HG03097 (cell line): ENCODE measurements around the gene GPRC5B.

Experiments
- ATAC-seq: cut with Tn5 transposase; IDR thresholded peaks from one replicate; pipeline ENCODE4 v1.9.1; 2021; ENCODE audit not compliant: unreplicated experiment, low FRiP score

Gene GPRC5B

GRCh38 chr16:19874026-19874425 lies 10.6 kb downstream of the GPRC5B start:
- no peak for ATAC-seq

GRCh38 chr16:19872935-19873334 lies 11.7 kb downstream of the GPRC5B start:
- no peak for ATAC-seq

DNA sequence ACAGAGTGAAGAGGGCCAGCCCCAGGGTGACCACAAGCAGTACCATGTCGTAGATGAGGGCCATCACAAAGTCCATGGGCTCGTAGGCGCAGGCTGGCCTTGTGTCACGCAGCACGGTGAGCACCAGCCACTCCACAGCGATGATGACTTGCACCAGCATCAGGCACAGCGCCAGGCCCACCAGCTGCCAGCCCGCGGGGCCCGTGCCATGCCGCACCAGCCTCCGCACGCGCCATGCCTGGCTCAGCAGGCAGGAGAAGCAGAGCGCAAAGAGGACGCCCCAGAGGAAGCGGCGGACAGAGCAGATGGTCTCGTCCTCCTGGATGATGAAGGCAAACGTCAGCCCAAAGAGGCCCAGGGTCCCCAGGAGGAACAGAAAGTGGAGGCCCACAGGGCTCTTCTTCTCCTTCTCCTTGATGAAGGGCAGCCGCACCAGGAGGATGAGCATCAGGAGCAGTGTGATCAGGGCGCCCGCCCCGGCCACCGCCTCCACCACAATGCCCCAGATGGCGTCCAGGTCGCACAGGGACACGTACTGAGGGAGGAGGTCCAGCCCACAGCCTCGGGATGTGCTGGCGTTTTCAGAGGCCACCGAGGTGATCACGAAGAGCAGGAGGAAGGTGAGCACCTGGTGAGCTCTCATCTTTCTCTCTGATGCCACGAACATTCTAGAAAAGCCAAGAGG lies 12.3 kb downstream of the GPRC5B start:
- ATAC-seq: no peak

GRCh38 chr16:19871721-19872120 lies 12.9 kb downstream of the GPRC5B start:
- ATAC-seq: no peak

DNA sequence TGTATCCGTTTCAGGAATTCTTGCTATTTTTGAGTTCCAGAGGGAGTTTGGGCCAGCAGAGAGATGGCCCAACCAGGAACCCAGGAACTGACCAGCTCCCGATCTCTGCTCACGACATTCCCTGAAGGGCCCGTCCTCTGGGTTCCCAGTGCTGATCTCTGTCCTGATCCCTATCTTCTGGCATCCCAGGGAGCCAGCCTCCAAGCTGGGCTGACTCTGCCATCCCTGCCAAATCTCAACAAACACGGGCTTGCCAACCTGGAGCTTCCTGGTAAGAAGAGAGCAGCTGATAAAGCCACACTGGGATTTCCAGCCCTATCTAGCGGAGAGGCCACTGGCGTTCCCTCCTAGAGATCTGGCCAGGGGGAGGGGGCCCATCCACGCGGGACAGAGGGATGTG lies 16.2 kb downstream of the GPRC5B start:
- ATAC-seq: no peak

- no peak for ATAC-seq
Observed at GRCh38 chr16:19864566-19864965, 20.1 kb downstream of the GPRC5B start.

- no peak for ATAC-seq
Observed at GRCh38 chr16:19863990-19864389, 20.7 kb downstream of the GPRC5B start.

- ATAC-seq: no peak
Observed at GRCh38 chr16:19861811-19862327, 22.8 kb downstream of the GPRC5B start.

DNA sequence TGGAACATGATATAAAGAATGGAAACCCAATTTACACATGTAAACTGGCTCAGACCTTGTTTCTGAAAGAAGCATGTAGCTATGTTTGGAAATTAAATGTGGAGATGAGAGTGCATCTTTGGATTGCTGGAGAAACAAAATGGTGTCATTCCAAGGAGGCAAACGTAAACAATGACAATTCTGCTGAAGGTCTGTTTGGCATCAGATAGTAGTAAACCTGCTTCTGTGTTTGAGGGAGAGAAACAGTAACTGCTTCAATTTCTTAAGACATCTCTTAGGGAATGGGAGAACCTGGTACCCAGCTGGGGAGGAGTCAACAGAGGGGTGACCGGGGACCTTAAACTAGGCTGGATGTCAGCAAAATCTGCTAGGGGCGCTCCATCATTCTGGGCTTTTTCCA lies 23.5 kb downstream of the GPRC5B start:
- no peak for ATAC-seq

- ATAC-seq: no peak
Observed at GRCh38 chr16:19860166-19861041, 24.2 kb downstream of the GPRC5B start.

DNA sequence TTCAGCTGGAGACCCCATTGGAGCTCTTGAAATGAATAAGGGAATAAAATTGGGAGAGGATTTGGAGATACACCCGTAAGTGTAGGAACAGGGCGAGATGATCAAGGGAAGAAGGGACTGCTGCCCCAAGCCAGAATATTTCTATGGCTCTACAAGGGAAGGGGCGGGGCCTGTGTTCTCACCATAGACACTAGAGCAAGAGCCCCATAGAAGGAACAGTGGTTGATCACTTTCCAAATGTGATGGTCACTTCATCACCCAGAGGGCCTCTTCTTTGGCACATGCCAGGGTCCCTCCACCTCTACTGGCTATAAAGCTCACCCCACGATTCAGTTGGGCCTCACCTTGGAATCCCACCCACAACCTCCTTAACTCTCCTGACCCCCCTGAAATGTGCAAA lies 25.0 kb downstream of the GPRC5B start:
- ATAC-seq: no peak

DNA sequence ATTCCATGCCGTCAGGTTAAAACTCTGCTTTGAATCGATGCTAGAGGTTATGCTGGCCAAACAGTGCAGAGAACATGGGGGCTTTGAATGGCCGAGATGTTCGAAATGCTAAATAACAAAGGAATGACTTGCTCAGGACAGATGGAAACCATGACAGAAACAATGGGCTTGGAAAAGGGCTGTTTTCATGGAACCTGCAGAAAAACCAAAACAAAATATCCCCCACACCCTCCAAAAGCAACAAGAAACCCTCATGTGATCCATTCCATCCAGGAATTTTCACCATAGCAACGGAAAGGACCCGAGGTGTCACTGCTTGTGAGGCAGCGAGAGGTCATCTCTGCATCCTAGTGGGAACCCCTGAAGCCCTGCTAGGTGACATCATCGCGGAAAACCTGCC lies 25.5 kb downstream of the GPRC5B start:
- ATAC-seq: no peak

DNA sequence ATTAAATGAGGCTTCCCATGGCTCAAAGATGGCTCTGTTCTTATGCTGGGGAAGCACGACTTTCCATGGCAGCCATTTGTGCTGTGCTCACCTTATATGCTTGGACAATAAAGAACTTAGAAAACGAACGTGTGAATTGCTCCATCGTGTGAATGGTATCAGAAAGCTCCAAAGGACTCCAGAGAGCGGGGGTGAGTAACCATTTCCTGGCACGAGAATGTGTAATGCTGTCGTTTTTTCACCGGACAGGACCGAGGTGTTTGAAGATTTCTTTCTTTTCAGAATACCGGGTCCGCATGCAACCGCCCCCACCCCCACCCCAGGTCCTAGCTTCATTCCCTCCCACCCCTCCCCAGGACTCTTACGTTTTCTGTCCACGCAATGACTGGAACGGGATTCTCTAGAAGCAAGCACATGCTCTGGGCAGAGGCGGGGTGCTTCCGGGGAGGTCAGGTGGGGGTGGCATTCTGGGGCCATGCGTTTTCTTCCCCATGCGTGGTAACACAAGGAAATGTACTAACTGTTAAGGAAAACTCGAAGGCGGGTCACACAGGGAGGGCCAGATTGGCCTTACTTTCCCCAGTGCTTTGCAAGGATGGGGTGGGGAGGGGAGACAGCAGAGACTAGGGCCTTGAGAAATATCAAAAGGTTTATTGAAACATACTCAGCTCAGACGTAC lies 26.2 kb downstream of the GPRC5B start:
- no peak for ATAC-seq

DNA sequence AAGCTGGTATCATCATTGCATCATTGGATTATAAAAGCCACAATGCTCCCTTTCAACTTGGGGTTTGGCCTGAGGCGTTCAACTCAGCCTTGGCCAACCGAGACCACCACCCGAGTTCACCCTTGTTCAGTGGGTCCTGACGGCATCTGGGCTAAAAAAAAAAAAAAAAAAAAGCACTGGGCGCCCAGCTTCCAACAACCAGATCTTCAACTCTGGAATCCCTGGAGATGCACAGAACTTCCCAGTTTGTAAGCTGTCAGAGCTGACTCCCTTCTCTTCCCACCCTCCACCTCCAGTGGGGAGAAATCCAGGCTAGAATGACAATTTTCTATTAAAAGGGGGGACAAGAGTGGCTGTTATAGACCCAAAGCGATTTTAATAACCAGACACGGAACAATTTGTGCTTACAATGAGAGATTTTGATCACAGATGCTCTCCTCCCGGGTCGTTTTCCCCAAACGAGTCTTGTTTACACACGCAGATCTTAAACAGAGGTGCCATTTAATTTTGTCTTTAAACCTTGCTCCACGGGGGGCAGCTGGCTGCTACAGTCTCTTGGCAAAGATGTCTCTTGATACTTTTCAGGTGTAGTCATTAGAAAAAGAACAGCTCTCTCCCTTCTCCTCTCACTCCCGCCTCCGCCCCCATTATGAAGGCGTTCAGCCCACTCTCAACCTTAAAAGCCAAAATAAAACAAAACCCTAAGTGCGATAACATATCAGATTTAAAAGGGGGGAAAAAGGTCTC lies 26.9 kb downstream of the GPRC5B start:
- no peak for ATAC-seq

- no peak for ATAC-seq
Observed at GRCh38 chr16:19856120-19856519, 28.5 kb downstream of the GPRC5B start.

GRCh38 chr16:19854543-19854876 lies 30.1 kb downstream of the GPRC5B start:
- ATAC-seq: no peak

DNA sequence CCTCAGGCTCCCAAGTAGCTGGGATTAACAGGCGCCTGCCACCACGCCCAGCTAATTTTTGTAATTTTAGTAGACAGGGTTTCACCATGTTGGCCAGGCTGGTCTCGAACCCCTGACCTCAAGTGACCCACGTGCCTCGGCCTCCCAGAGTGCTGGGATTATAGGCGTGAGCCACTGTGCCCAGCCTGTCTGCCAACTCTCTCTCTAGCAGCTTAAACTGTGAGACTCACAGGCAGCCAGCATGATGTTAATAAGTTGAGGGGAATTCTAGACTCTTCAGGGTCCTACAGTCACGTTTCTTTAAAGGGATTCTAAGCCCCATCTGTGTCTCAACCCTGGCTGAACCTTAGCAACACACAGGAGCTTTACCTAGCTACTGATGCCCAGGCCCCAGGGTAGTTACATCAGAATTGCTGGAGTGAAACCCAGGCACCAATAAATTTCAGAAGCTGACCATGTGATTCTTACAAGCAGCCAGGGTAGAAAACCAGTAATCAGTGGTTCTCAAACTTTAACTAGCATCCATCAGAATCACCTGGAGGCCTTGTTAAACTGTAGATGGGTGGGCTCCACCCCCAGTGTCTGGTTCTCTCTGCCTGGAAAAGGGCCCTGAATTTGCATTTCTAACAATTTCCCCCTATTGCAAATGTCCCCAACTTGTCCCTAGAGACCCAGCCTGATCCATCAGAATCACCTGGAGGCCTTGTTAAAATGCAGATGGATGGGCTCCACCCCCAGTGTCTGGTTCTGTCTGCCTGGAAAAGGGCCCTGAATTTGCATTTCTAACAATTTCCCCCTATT lies 30.7 kb downstream of the GPRC5B start:
- ATAC-seq: no peak

- ATAC-seq: no peak
Observed at GRCh38 chr16:19853132-19853741, 31.4 kb downstream of the GPRC5B start.

GRCh38 chr16:19851476-19851875 lies 33.2 kb downstream of the GPRC5B start:
- no peak for ATAC-seq
